ENCODE data around the gene XPR1. TPM values are rescaled to one million over a fixed set of nuclear protein-coding genes. Genes with fewer than 3 reads are reported as not detected.

Gene XPR1
- total RNA-seq, 1 donor from 2014 or later: 62.1 TPM

- Mint-ChIP-seq H3K4me3 (ENCODE audit: unreplicated experiment) (no peak overlapping the region), H3K4me1 (ENCODE audit: low read depth, unreplicated experiment) (peaks cover 12% of the 10 kb centered on the region), H3K27me3 (ENCODE audit: unreplicated experiment) (no peaks in the 10 kb centered on the region), H3K27ac (ENCODE audit: unreplicated experiment) (no peak overlapping the region), H3K9me3 (ENCODE audit: unreplicated experiment) (peaks cover 2% of the 10 kb centered on the region), H3K36me3 (ENCODE audit: unreplicated experiment) (no peaks in the 10 kb centered on the region)
- DNase-seq: no peak
- no peak for TF ChIP-seq CTCF (IDR thresholded peaks at IDR 0.05; ENCODE audit: partially characterized antibody, unreplicated experiment)
Measured at GRCh38 chr1:180598333-180598974, 33.4 kb upstream of the XPR1 start.

- Mint-ChIP-seq H3K4me3 (ENCODE audit: unreplicated experiment) (no peak overlapping the region), H3K4me1 (ENCODE audit: low read depth, unreplicated experiment) (peaks cover 12% of the 10 kb centered on the region), H3K9me3 (ENCODE audit: unreplicated experiment) (no peaks in the 10 kb centered on the region), H3K36me3 (ENCODE audit: unreplicated experiment) (no peaks in the 10 kb centered on the region), H3K27me3 (ENCODE audit: unreplicated experiment) (no peaks in the 10 kb centered on the region), H3K27ac (ENCODE audit: unreplicated experiment) (no peak overlapping the region)
- TF ChIP-seq CTCF (IDR thresholded peaks at IDR 0.05; ENCODE audit: partially characterized antibody, unreplicated experiment): no peak
- DNase-seq: no peak
Measured at GRCh38 chr1:180600343-180600742, 31.5 kb upstream of the XPR1 start.

- Mint-ChIP-seq H3K27me3 (ENCODE audit: unreplicated experiment) (no peaks in the 10 kb centered on the region), H3K4me3 (ENCODE audit: unreplicated experiment) (no peak overlapping the region), H3K36me3 (ENCODE audit: unreplicated experiment) (no peaks in the 10 kb centered on the region), H3K9me3 (ENCODE audit: unreplicated experiment) (no peaks in the 10 kb centered on the region), H3K27ac (ENCODE audit: unreplicated experiment) (no peak overlapping the region), H3K4me1 (ENCODE audit: low read depth, unreplicated experiment) (peaks cover 15% of the 10 kb centered on the region)
- no peak for TF ChIP-seq CTCF (IDR thresholded peaks at IDR 0.05; ENCODE audit: partially characterized antibody, unreplicated experiment)
- no peak for DNase-seq
Measured at GRCh38 chr1:180601512-180601911, 30.3 kb upstream of the XPR1 start.

GRCh38 chr1:180603223-180603849, 28.5 kb upstream of the XPR1 start:
- Mint-ChIP-seq H3K4me3 (ENCODE audit: unreplicated experiment) (no peak overlapping the region), H3K27ac (ENCODE audit: unreplicated experiment) (no peak overlapping the region), H3K36me3 (ENCODE audit: unreplicated experiment) (no peaks in the 10 kb centered on the region), H3K4me1 (ENCODE audit: low read depth, unreplicated experiment) (peaks cover 11% of the 10 kb centered on the region), H3K9me3 (ENCODE audit: unreplicated experiment) (no peaks in the 10 kb centered on the region), H3K27me3 (ENCODE audit: unreplicated experiment) (no peaks in the 10 kb centered on the region)
- TF ChIP-seq CTCF (IDR thresholded peaks at IDR 0.05; ENCODE audit: partially characterized antibody, unreplicated experiment): no peak
- DNase-seq: no peak

- Mint-ChIP-seq H3K4me3 (ENCODE audit: unreplicated experiment) (no peak overlapping the region), H3K9me3 (ENCODE audit: unreplicated experiment) (no peaks in the 10 kb centered on the region), H3K27ac (ENCODE audit: unreplicated experiment) (no peak overlapping the region), H3K4me1 (ENCODE audit: low read depth, unreplicated experiment) (peaks cover 7% of the 10 kb centered on the region), H3K36me3 (ENCODE audit: unreplicated experiment) (no peaks in the 10 kb centered on the region), H3K27me3 (ENCODE audit: unreplicated experiment) (no peaks in the 10 kb centered on the region)
- no peak for DNase-seq
- no peak for TF ChIP-seq CTCF (IDR thresholded peaks at IDR 0.05; ENCODE audit: partially characterized antibody, unreplicated experiment)
Measured at GRCh38 chr1:180603850-180604226, 28.0 kb upstream of the XPR1 start.
